H9 (cell line): Measurements from ENCODE around the gene WNT9A. TPM values are rescaled to one million over a fixed set of nuclear protein-coding genes. Genes with fewer than 3 reads are reported as not detected.

Source experiments
- DNase-seq: peaks from one replicate; pipeline ENCODE4 v3.0.0-alpha.2; 2017
- H2AFZ ChIP-seq: one replicate; pipeline ENCODE4 v1.6.1; 2013; ENCODE audit warnings: mild to moderate bottlenecking, low read length, control low read depth, moderate library complexity
- H2AK5ac ChIP-seq: 2 replicates; pipeline ENCODE4 v1.6.1; 2013; ENCODE audit warnings: low read length, control low read depth, mixed read lengths; ENCODE audit not compliant: insufficient read length
- H2BK120ac ChIP-seq: one replicate; pipeline ENCODE4 v1.6.1; 2013; ENCODE audit warnings: low read depth, mild to moderate bottlenecking, low read length, control low read depth, inconsistent platforms; ENCODE audit not compliant: poor library complexity, severe bottlenecking
- H2BK12ac ChIP-seq: 2 replicates; pipeline ENCODE4 v1.6.1; 2013; ENCODE audit warnings: low read length, control low read depth, mixed read lengths, low read depth; ENCODE audit not compliant: insufficient read length
- H2BK15ac ChIP-seq: 2 replicates; pipeline ENCODE4 v1.6.1; 2013; ENCODE audit warnings: low read depth, low read length, control low read depth
- H2BK20ac ChIP-seq: one replicate; pipeline ENCODE4 v1.6.1; 2013; ENCODE audit warnings: low read depth, mild to moderate bottlenecking, low read length, control low read depth, inconsistent platforms; ENCODE audit not compliant: poor library complexity, severe bottlenecking
- H2BK5ac ChIP-seq: 2 replicates; pipeline ENCODE4 v1.6.1; 2013; ENCODE audit warnings: low read length, control low read depth, mixed read lengths; ENCODE audit not compliant: insufficient read length
- H3K14ac ChIP-seq: 2 replicates; pipeline ENCODE4 v1.6.1; 2013; ENCODE audit warnings: low read length, control low read depth; ENCODE audit not compliant: insufficient read depth
- H3K18ac ChIP-seq: 2 replicates; pipeline ENCODE4 v1.6.1; 2013; ENCODE audit warnings: low read depth, mild to moderate bottlenecking, mixed read lengths, low read length, control low read depth; ENCODE audit not compliant: insufficient read length
- H3K23ac ChIP-seq: 2 replicates; pipeline ENCODE4 v1.6.1; 2013; ENCODE audit warnings: low read length, control low read depth, mixed read lengths, low read depth; ENCODE audit not compliant: insufficient read length
- H3K23me2 ChIP-seq: 2 replicates; pipeline ENCODE4 v1.6.1; 2013; ENCODE audit warnings: low read depth, mild to moderate bottlenecking, mixed read lengths, low read length, control low read depth; ENCODE audit not compliant: insufficient read length, poor library complexity, severe bottlenecking
- H3K27ac ChIP-seq: 2 replicates; pipeline ENCODE4 v1.5.1; 2013; ENCODE audit warnings: low read length, control low read depth, mixed read lengths, low read depth; ENCODE audit not compliant: insufficient read length
- H3K27me3 ChIP-seq: 2 replicates; pipeline ENCODE4 v1.6.1; 2013; ENCODE audit warnings: low read length, control low read depth, inconsistent platforms; ENCODE audit not compliant: insufficient read depth
- H3K4ac ChIP-seq: 2 replicates; pipeline ENCODE4 v1.6.1; 2013; ENCODE audit warnings: low read depth, mild to moderate bottlenecking, control low read depth, inconsistent platforms, low read length, moderate library complexity
- H3K4me1 ChIP-seq: 2 replicates; pipeline ENCODE4 v1.6.1; 2013; ENCODE audit warnings: low read length, control low read depth, inconsistent platforms; ENCODE audit not compliant: insufficient read depth
- H3K4me2 ChIP-seq: 2 replicates; pipeline ENCODE4 v1.6.1; 2013; ENCODE audit warnings: low read length, control low read depth, mixed read lengths; ENCODE audit not compliant: insufficient read length, insufficient read depth
- H3K56ac ChIP-seq: 2 replicates; pipeline ENCODE4 v1.6.1; 2013; ENCODE audit warnings: low read depth, mild to moderate bottlenecking, mixed read lengths, low read length, control low read depth; ENCODE audit not compliant: insufficient read length
- H3K79me1 ChIP-seq: 2 replicates; pipeline ENCODE4 v1.6.1; 2013; ENCODE audit warnings: low read depth, mild to moderate bottlenecking, moderate library complexity, low read length, control low read depth, inconsistent platforms; ENCODE audit not compliant: insufficient read depth, poor library complexity, severe bottlenecking
- H3K79me2 ChIP-seq: 2 replicates; pipeline ENCODE4 v1.6.1; 2013; ENCODE audit warnings: low read length, control low read depth, inconsistent platforms; ENCODE audit not compliant: insufficient read depth
- H3K9ac ChIP-seq: 2 replicates; pipeline ENCODE4 v1.6.1; 2013; ENCODE audit warnings: low read length, control low read depth, mixed read lengths; ENCODE audit not compliant: insufficient read length; ENCODE audit errors: extremely low read depth
- H3K9me3 ChIP-seq: one replicate; pipeline ENCODE4 v1.6.1; 2013; ENCODE audit warnings: low read depth, low read length, inconsistent platforms; ENCODE audit not compliant: control insufficient read depth
- H3T11ph ChIP-seq: one replicate; pipeline ENCODE4 v1.6.1; 2013; ENCODE audit warnings: mild to moderate bottlenecking, low read length, control low read depth, inconsistent platforms
- H4K20me1 ChIP-seq: one replicate; pipeline ENCODE4 v1.6.1; 2013; ENCODE audit not compliant: control insufficient read depth, insufficient read length, insufficient read depth
- H4K5ac ChIP-seq: 2 replicates; pipeline ENCODE4 v1.6.1; 2013; ENCODE audit warnings: low read depth, mild to moderate bottlenecking, mixed read lengths, low read length, control low read depth; ENCODE audit not compliant: insufficient read length
- H4K8ac ChIP-seq: replicated peaks from 2 replicates; pipeline ENCODE4 v1.6.1; 2013; ENCODE audit warnings: low read length, control low read depth, mixed read lengths, low read depth; ENCODE audit not compliant: insufficient read length
- H4K91ac ChIP-seq: 2 replicates; pipeline ENCODE4 v1.6.1; 2013; ENCODE audit warnings: low read depth, mild to moderate bottlenecking, moderate library complexity, mixed read lengths, low read length, control low read depth; ENCODE audit not compliant: insufficient read length
- H3K27ac Mint-ChIP-seq, 3 experiments: 2 replicates in 2 of 3; 3 replicates in 1 of 3; pipeline ENCODE4 v1.8.0; 2020 to 2021; ENCODE audit warnings: mixed read lengths in 3 of 3, mild to moderate bottlenecking in 1 of 3, moderate library complexity in 1 of 3
- H3K27me3 Mint-ChIP-seq: 2 replicates; pipeline ENCODE4 v1.8.0; 2021; ENCODE audit warnings: low read depth, mild to moderate bottlenecking, moderate library complexity, mixed read lengths
- H3K36me3 Mint-ChIP-seq, 3 experiments: 2 replicates in 2 of 3; 3 replicates in 1 of 3; pipeline ENCODE4 v1.8.0; 2020 to 2021; ENCODE audit warnings: low read depth in 3 of 3, mixed read lengths in 3 of 3; ENCODE audit not compliant: insufficient read depth in 1 of 3
- H3K4me1 Mint-ChIP-seq, 2 experiments: 2 replicates each; pipeline ENCODE4 v1.8.0; 2020; ENCODE audit warnings: mixed read lengths in 2 of 2
- H3K4me3 Mint-ChIP-seq, 2 experiments: 2 replicates in 1 of 2; 3 replicates in 1 of 2; pipeline ENCODE4 v1.8.0; 2020 to 2021; ENCODE audit warnings: mild to moderate bottlenecking in 2 of 2, mixed read lengths in 2 of 2, moderate library complexity in 1 of 2
- H3K9me3 Mint-ChIP-seq, 2 experiments: 2 replicates in 1 of 2; 3 replicates in 1 of 2; pipeline ENCODE4 v1.8.0; 2020; ENCODE audit warnings: mild to moderate bottlenecking in 2 of 2, mixed read lengths in 2 of 2, moderate library complexity in 1 of 2
- CTCF ChIP-seq: fragments of 200-600 bp; sonication (generic); conservative IDR thresholded peaks from 3 replicates; pipeline ENCODE4 v1.8.0; 2021; ENCODE audit warnings: antibody characterized with exemption, mild to moderate bottlenecking
- WGBS: extraction: QIAGEN DNeasy Blood & Tissue Kit; methylation state at CpG from one replicate; pipeline ENCODE4 v1.1.7; 2013; ENCODE audit warnings: missing lambda C conversion rate, low lambda C conversion rate, mixed read lengths; ENCODE audit not compliant: insufficient read length; ENCODE audit errors: extremely low coverage; 5-methylcytosine and 5-hydroxymethylcytosine counted together
- total RNA-seq: library from RNA; stranded (reverse); gene quantifications from 2 replicates; pipeline ENCODE4 v1.2.1, GENCODE V29; 2021

Gene WNT9A
- total RNA-seq, 1 experiment from 2014 or later, result 0.77 TPM

- Histone ChIP-seq H3K9ac (no peak overlapping the region), H3K14ac (no peak overlapping the region), H3K56ac (no peak overlapping the region), H3K4me2 (peak overlapping the region; percentile 48), H3K23ac (no peak overlapping the region), H3K79me1 (no peaks in the 10 kb centered on the region), H3K79me2 (no peaks in the 10 kb centered on the region), H3K4ac (no peak overlapping the region), H3K4me1 (no peaks in the 10 kb centered on the region), H2BK15ac (no peak overlapping the region), H2AFZ (no peak overlapping the region), H4K8ac (no peak overlapping the region), H2AK5ac (no peak overlapping the region), H4K5ac (no peak overlapping the region), H3K27ac (no peak overlapping the region), H4K91ac (no peak overlapping the region), H3T11ph (no peak overlapping the region), H2BK12ac (no peak overlapping the region), H4K20me1 (no peaks in the 10 kb centered on the region), H3K9me3 (no peaks in the 10 kb centered on the region), H2BK5ac (no peak overlapping the region), H3K18ac (no peak overlapping the region), H3K27me3 (peaks cover 12% of the 10 kb centered on the region; the same call in 1 of the 2 replicates), H2BK120ac (no peak overlapping the region), H2BK20ac (no peak overlapping the region), H3K23me2 (peaks cover 15% of the 10 kb centered on the region)
- no peaks in the 10 kb centered on the region for H3K9me3 Mint-ChIP-seq
- H3K27ac Mint-ChIP-seq, result no peak overlapping the region
- peak overlapping the region; percentile 75 to 89 for H3K4me3 Mint-ChIP-seq
- no CpG with 5 or more reads among the region's 36 CpGs for WGBS
- DNase-seq, result peak; percentile 59
- H3K4me1 Mint-ChIP-seq, result peaks cover 10 to 16% of the 10 kb centered on the region in 2 experiments
- no peaks in the 10 kb centered on the region for H3K36me3 Mint-ChIP-seq
- TF ChIP-seq CTCF, result no peak
- peaks cover 33% of the 10 kb centered on the region for H3K27me3 Mint-ChIP-seq
Observed at GRCh38 chr1:227947386-227947675, 401 bp downstream of the WNT9A start.
